Stomach (tissue), 4 donors: ENCODE results near the gene HTD2.

Source experiments
- EP300 ChIP-seq: sonication (generic); formaldehyde crosslinking; IDR thresholded peaks from one replicate; pipeline ENCODE4 v1.6.1; 2017; ENCODE audit warnings: antibody characterized with exemption
- POLR2A ChIP-seq, 4 donors: fragments of 450-650 bp; IDR thresholded peaks; one replicate each; pipeline ENCODE4 v1.6.1; 2016; ENCODE audit warnings: antibody characterized with exemption in 4 of 4, control low read depth in 2 of 4, mild to moderate bottlenecking in 1 of 4, moderate library complexity in 1 of 4
- POLR2AphosphoS5 ChIP-seq, 3 donors: sonication (generic); formaldehyde crosslinking; IDR thresholded peaks; one replicate each; pipeline ENCODE4 v1.6.1; 2016; ENCODE audit warnings: antibody characterized with exemption in 3 of 3
- TF ChIP-seq, protein P1 (sequence below), 7 experiments: fragments of 450-650 bp in 4 of 7; fragments of 200-600 bp in 3 of 7; sonication (generic) in 3 of 7; IDR thresholded peaks; one replicate each; pipeline ENCODE4 v1.5.1; 2016 to 2019; ENCODE audit warnings: antibody characterized with exemption in 7 of 7, control low read depth in 2 of 7, mild to moderate bottlenecking in 1 of 7

- TF ChIP-seq, protein P1, sequence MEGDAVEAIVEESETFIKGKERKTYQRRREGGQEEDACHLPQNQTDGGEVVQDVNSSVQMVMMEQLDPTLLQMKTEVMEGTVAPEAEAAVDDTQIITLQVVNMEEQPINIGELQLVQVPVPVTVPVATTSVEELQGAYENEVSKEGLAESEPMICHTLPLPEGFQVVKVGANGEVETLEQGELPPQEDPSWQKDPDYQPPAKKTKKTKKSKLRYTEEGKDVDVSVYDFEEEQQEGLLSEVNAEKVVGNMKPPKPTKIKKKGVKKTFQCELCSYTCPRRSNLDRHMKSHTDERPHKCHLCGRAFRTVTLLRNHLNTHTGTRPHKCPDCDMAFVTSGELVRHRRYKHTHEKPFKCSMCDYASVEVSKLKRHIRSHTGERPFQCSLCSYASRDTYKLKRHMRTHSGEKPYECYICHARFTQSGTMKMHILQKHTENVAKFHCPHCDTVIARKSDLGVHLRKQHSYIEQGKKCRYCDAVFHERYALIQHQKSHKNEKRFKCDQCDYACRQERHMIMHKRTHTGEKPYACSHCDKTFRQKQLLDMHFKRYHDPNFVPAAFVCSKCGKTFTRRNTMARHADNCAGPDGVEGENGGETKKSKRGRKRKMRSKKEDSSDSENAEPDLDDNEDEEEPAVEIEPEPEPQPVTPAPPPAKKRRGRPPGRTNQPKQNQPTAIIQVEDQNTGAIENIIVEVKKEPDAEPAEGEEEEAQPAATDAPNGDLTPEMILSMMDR (IDR thresholded peaks at IDR 0.05): no peak
- TF ChIP-seq POLR2A (IDR thresholded peaks at IDR 0.05): no peak
- TF ChIP-seq EP300: no peak
- TF ChIP-seq POLR2AphosphoS5 (IDR thresholded peaks at IDR 0.05): no peak
Observed at GRCh38 chr3:58366699-58367098, 60.4 kb downstream of the HTD2 start.
